ENCODE results near the gene VWCE.

The VWCE gene

GRCh38 chr11:61309739-61310138 lies 14.6 kb upstream of the VWCE start:
- Histone ChIP-seq H3K36me3 (replicated peaks; ENCODE audit: low read depth, low read length) (peaks cover 84% of the 10 kb centered on the region), H2AFZ (ENCODE audit: low read depth, low read length) (no peak overlapping the region), H3K9ac (ENCODE audit: low read length) (no peak overlapping the region), H3K27ac (ENCODE audit: low read length) (no peak overlapping the region), H3K4me1 (ENCODE audit: low read length) (no peaks in the 10 kb centered on the region), H3K79me2 (ENCODE audit: low read length) (no peaks in the 10 kb centered on the region), H3K4me3 (ENCODE audit: low read length) (no peak overlapping the region), H3K27me3 (ENCODE audit: low read depth, low read length) (no peaks in the 10 kb centered on the region), H3K9me3 (ENCODE audit: insufficient read depth, low read length) (no peaks in the 10 kb centered on the region), H4K20me1 (ENCODE audit: insufficient read depth, low read length) (no peaks in the 10 kb centered on the region), H3K4me2 (ENCODE audit: low read length) (no peak overlapping the region)
- TF ChIP-seq, protein P1, sequence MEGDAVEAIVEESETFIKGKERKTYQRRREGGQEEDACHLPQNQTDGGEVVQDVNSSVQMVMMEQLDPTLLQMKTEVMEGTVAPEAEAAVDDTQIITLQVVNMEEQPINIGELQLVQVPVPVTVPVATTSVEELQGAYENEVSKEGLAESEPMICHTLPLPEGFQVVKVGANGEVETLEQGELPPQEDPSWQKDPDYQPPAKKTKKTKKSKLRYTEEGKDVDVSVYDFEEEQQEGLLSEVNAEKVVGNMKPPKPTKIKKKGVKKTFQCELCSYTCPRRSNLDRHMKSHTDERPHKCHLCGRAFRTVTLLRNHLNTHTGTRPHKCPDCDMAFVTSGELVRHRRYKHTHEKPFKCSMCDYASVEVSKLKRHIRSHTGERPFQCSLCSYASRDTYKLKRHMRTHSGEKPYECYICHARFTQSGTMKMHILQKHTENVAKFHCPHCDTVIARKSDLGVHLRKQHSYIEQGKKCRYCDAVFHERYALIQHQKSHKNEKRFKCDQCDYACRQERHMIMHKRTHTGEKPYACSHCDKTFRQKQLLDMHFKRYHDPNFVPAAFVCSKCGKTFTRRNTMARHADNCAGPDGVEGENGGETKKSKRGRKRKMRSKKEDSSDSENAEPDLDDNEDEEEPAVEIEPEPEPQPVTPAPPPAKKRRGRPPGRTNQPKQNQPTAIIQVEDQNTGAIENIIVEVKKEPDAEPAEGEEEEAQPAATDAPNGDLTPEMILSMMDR (IDR thresholded peaks at IDR 0.05; ENCODE audit: low read depth, low read length): no peak
- TF ChIP-seq EZH2phosphoT487 (IDR thresholded peaks at IDR 0.05; ENCODE audit: low read depth): no peak

DNA sequence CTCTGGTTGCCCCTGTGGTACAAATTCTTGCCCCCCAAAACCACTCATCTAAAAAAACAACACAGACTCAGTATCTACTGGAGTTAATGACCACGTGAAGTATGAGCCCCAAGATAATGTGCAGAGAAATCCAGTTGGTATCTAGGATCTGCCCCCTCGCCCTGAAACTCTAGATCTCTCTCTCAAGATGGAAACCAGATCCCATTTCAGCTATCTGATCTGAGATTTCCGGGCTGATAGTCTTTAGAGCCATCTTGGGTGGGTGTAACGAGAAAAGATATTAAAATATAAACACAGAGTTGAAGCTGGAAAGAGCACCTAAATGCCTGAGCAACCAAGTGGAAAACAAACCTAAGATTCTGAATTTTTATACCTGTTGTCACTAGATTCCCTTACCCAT lies 14.0 kb upstream of the VWCE start:
- Histone ChIP-seq H4K20me1 (ENCODE audit: insufficient read depth, low read length) (no peaks in the 10 kb centered on the region), H3K27me3 (ENCODE audit: low read depth, low read length) (no peaks in the 10 kb centered on the region), H3K4me1 (ENCODE audit: low read length) (no peaks in the 10 kb centered on the region), H3K9ac (ENCODE audit: low read length) (no peak overlapping the region), H2AFZ (ENCODE audit: low read depth, low read length) (no peak overlapping the region), H3K9me3 (ENCODE audit: insufficient read depth, low read length) (no peaks in the 10 kb centered on the region), H3K4me2 (ENCODE audit: low read length) (no peak overlapping the region), H3K27ac (ENCODE audit: low read length) (no peak overlapping the region), H3K4me3 (ENCODE audit: low read length) (no peak overlapping the region), H3K36me3 (replicated peaks; ENCODE audit: low read depth, low read length) (peaks cover 79% of the 10 kb centered on the region), H3K79me2 (ENCODE audit: low read length) (no peaks in the 10 kb centered on the region)
- TF ChIP-seq EZH2phosphoT487 (IDR thresholded peaks at IDR 0.05; ENCODE audit: low read depth): no peak
- TF ChIP-seq, protein P1 (IDR thresholded peaks at IDR 0.05; ENCODE audit: low read depth, low read length): no peak

DNA sequence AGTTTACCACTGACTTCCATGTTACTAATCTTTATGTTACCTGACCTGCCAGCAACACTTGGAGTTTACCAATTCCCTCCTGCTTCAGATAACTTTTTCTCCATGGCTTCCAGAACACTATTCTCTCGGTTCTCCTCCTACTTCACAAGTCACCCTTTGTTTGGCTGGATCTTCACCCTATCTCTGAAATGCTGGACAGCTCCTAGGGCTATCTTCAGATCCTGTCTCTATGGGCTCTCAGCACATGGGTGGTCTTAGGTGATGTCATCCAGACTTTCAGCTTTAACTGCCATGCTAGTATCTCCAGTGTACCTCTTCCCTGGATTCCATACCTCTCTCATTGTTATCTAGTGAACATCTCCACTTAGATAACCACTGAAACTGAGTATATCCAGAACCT lies 12.2 kb upstream of the VWCE start:
- no peak overlapping the region for H3K4me3 ChIP-seq (ENCODE audit: low read length)
- no peaks in the 10 kb centered on the region for H3K79me2 ChIP-seq (ENCODE audit: low read length)
- H2AFZ ChIP-seq (ENCODE audit: low read depth, low read length): no peak overlapping the region
- no peaks in the 10 kb centered on the region for H4K20me1 ChIP-seq (ENCODE audit: insufficient read depth, low read length)
- H3K27me3 ChIP-seq (ENCODE audit: low read depth, low read length): no peaks in the 10 kb centered on the region
- H3K9ac ChIP-seq (ENCODE audit: low read length): no peak overlapping the region
- no peak overlapping the region for H3K27ac ChIP-seq (ENCODE audit: low read length)
- H3K4me2 ChIP-seq (ENCODE audit: low read length): no peak overlapping the region
- no peaks in the 10 kb centered on the region for H3K9me3 ChIP-seq (ENCODE audit: insufficient read depth, low read length)
- no peaks in the 10 kb centered on the region for H3K4me1 ChIP-seq (ENCODE audit: low read length)
- TF ChIP-seq, protein P1 (IDR thresholded peaks at IDR 0.05; ENCODE audit: low read depth, low read length): no peak
- no peak for TF ChIP-seq EZH2phosphoT487 (IDR thresholded peaks at IDR 0.05; ENCODE audit: low read depth)
- peaks cover 80% of the 10 kb centered on the region for H3K36me3 ChIP-seq (replicated peaks; ENCODE audit: low read depth, low read length)

DNA sequence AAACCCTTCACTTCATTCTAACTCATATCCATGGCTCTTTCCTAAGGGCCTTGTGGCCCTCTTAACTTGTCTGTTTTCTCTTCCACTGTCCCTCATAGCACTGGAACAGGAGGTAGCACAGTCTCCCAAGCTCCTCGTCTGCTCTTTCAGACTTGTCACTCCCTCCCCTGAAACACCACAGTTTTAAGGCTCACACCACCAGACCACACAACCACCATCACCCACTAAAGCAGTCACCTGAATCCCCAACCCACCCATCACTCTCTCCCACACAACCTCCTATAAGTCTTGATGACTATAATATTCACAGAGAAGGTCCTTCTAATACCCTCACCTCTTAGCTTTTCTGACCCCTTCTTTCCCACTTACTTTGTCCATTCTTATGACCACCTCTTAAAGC lies 11.1 kb upstream of the VWCE start:
- H3K27me3 ChIP-seq (ENCODE audit: low read depth, low read length): no peaks in the 10 kb centered on the region

More for the DNA sequence above, 11.1 kb upstream of the VWCE start:
- Histone ChIP-seq H4K20me1 (ENCODE audit: insufficient read depth, low read length) (no peaks in the 10 kb centered on the region), H3K9me3 (ENCODE audit: insufficient read depth, low read length) (no peaks in the 10 kb centered on the region), H3K79me2 (ENCODE audit: low read length) (no peaks in the 10 kb centered on the region), H2AFZ (ENCODE audit: low read depth, low read length) (no peak overlapping the region), H3K4me1 (ENCODE audit: low read length) (no peaks in the 10 kb centered on the region), H3K27ac (ENCODE audit: low read length) (no peak overlapping the region), H3K36me3 (replicated peaks; ENCODE audit: low read depth, low read length) (peaks cover 80% of the 10 kb centered on the region), H3K9ac (ENCODE audit: low read length) (no peak overlapping the region), H3K4me2 (ENCODE audit: low read length) (no peak overlapping the region), H3K4me3 (ENCODE audit: low read length) (no peak overlapping the region)
- TF ChIP-seq EZH2phosphoT487 (IDR thresholded peaks at IDR 0.05; ENCODE audit: low read depth): no peak
- TF ChIP-seq, protein P1 (IDR thresholded peaks at IDR 0.05; ENCODE audit: low read depth, low read length): no peak

All from OCI-LY3 (cell line).